Progenitor cell of endocrine pancreas (in vitro differentiated cells): ENCODE data around the gene ABLIM1. TPM values are rescaled to one million over a fixed set of nuclear protein-coding genes. Genes with fewer than 3 reads are reported as not detected.

ENCODE experiments used
- DNase-seq: peaks from one replicate; pipeline ENCODE4 v3.0.0; 2021; ENCODE audit warnings: low spot score; ENCODE audit not compliant: unreplicated experiment
- H3K27ac Mint-ChIP-seq: 2 replicates; pipeline ENCODE4 v1.8.0; 2021; ENCODE audit warnings: mild to moderate bottlenecking, moderate library complexity, mixed read lengths
- H3K27me3 Mint-ChIP-seq: 2 replicates; pipeline ENCODE4 v1.8.0; 2021; ENCODE audit warnings: mixed read lengths
- H3K36me3 Mint-ChIP-seq: 2 replicates; pipeline ENCODE4 v1.8.0; 2022; ENCODE audit warnings: mixed read lengths; ENCODE audit not compliant: insufficient read depth
- H3K4me1 Mint-ChIP-seq: 2 replicates; pipeline ENCODE4 v1.8.0; 2021; ENCODE audit warnings: low read depth, mixed read lengths
- H3K4me3 Mint-ChIP-seq: 2 replicates; pipeline ENCODE4 v1.8.0; 2021; ENCODE audit warnings: low read depth, mild to moderate bottlenecking, moderate library complexity, mixed read lengths
- H3K9me3 Mint-ChIP-seq: 2 replicates; pipeline ENCODE4 v1.8.0; 2021; ENCODE audit warnings: low read depth, mixed read lengths
- total RNA-seq: library from RNA; stranded (reverse); gene quantifications from 2 replicates; pipeline ENCODE4 v1.2.1, GENCODE V29; 2021
- TF ChIP-seq, protein P1 (sequence below): fragments of 200-600 bp; sonication (generic); IDR thresholded peaks from one replicate; pipeline ENCODE4 v1.5.0; 2021; ENCODE audit warnings: antibody characterized with exemption, mild to moderate bottlenecking; ENCODE audit not compliant: unreplicated experiment

Gene ABLIM1
- total RNA-seq, 1 donor from 2014 or later = 59.1 TPM

DNA sequence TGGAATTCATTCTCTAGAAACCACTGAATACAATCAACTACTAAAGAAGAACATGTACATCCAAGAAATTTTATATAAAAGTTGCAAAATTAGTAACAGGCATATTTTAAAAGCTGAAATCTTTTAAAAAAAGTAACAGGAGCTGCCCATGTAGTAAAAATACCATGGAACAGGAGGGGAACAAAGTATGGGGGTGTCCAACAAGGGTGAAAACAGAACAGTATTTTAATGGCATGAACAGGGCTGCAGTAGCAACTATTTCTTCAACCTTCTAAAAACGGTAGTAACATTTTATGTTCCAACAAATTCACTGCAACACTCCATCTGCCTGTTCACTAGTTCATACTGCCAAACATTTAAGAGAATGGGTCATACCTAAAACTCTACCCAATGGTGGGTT lies 77.0 kb downstream of the ABLIM1 start:
- TF ChIP-seq, protein P1, sequence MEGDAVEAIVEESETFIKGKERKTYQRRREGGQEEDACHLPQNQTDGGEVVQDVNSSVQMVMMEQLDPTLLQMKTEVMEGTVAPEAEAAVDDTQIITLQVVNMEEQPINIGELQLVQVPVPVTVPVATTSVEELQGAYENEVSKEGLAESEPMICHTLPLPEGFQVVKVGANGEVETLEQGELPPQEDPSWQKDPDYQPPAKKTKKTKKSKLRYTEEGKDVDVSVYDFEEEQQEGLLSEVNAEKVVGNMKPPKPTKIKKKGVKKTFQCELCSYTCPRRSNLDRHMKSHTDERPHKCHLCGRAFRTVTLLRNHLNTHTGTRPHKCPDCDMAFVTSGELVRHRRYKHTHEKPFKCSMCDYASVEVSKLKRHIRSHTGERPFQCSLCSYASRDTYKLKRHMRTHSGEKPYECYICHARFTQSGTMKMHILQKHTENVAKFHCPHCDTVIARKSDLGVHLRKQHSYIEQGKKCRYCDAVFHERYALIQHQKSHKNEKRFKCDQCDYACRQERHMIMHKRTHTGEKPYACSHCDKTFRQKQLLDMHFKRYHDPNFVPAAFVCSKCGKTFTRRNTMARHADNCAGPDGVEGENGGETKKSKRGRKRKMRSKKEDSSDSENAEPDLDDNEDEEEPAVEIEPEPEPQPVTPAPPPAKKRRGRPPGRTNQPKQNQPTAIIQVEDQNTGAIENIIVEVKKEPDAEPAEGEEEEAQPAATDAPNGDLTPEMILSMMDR = no peak
- no peak overlapping the region for H3K27ac Mint-ChIP-seq
- no peaks in the 10 kb centered on the region for H3K36me3 Mint-ChIP-seq
- peaks cover 3% of the 10 kb centered on the region for H3K9me3 Mint-ChIP-seq
- no peak for DNase-seq
- no peaks in the 10 kb centered on the region for H3K4me1 Mint-ChIP-seq
- peaks cover 17% of the 10 kb centered on the region for H3K27me3 Mint-ChIP-seq
- H3K4me3 Mint-ChIP-seq = no peak overlapping the region

DNA sequence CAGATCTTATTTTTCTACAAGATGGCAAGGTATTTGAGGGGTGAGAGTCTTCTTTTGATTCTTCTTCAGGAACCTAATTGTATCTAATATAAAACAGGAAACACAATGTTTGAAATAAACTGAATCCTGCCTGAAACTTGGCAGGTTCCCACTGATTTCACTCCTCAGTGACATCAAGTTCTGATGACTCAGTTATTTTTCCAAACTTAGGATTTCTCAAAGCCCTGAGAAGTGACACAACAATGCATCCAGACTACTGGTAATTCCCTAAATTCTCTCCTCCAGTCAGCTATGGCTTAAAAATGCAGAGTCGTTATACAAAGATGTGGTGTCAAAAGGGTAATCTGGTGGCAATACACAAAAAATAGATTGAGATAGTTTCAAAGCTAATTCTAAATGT lies 80.9 kb downstream of the ABLIM1 start:
- Mint-ChIP-seq H3K27me3 (peaks cover 5% of the 10 kb centered on the region), H3K36me3 (no peaks in the 10 kb centered on the region), H3K27ac (no peak overlapping the region), H3K4me3 (no peak overlapping the region), H3K9me3 (peaks cover 2% of the 10 kb centered on the region), H3K4me1 (no peaks in the 10 kb centered on the region)
- TF ChIP-seq, protein P1 = no peak
- DNase-seq = no peak

DNA sequence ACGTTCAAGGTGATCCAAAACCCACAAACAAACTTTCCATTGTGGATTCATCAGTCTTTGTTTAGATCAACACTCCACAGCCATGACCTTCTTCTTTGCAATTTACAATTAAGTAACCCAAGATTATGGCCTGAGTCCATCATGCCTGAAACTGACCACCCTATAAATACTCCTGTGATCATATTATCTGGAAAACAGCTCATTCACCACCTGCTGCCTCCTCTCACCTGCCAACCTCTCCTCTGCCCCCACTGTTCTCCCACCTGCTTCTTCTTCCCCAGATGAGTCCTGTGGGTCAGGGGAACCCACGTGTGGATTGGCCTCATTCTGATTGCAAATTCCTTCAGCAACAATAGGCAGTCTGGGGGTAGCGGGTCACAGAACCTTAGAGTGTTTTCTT lies 81.4 kb downstream of the ABLIM1 start:
- H3K4me3 Mint-ChIP-seq = no peak overlapping the region
- no peaks in the 10 kb centered on the region for H3K9me3 Mint-ChIP-seq
- TF ChIP-seq, protein P1 = no peak
- no peaks in the 10 kb centered on the region for H3K36me3 Mint-ChIP-seq
- peaks cover 5% of the 10 kb centered on the region for H3K27me3 Mint-ChIP-seq
- DNase-seq = no peak
- H3K4me1 Mint-ChIP-seq = no peaks in the 10 kb centered on the region
- no peak overlapping the region for H3K27ac Mint-ChIP-seq

DNA sequence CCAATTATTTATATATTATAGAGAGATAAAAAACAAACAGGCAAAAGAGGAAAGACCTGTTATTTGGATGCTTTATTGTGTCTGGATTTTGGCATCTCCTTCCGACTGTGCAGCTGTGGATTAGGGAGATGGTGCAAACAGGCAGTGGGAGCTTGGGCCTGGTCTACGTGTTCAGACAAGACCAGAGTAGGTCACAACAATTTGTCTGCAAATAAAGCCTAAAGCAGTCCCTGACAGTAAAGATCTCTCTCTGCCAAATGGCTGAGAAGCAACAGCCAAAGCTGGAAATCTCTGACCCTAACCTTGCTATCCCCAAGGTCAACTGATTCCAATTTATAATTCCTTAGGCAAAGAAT lies 82.0 kb downstream of the ABLIM1 start:
- Mint-ChIP-seq H3K27me3 (peaks cover 5% of the 10 kb centered on the region), H3K4me3 (no peak overlapping the region), H3K4me1 (no peaks in the 10 kb centered on the region), H3K36me3 (no peaks in the 10 kb centered on the region), H3K9me3 (no peaks in the 10 kb centered on the region), H3K27ac (no peak overlapping the region)
- TF ChIP-seq, protein P1 = no peak
- DNase-seq = no peak

DNA sequence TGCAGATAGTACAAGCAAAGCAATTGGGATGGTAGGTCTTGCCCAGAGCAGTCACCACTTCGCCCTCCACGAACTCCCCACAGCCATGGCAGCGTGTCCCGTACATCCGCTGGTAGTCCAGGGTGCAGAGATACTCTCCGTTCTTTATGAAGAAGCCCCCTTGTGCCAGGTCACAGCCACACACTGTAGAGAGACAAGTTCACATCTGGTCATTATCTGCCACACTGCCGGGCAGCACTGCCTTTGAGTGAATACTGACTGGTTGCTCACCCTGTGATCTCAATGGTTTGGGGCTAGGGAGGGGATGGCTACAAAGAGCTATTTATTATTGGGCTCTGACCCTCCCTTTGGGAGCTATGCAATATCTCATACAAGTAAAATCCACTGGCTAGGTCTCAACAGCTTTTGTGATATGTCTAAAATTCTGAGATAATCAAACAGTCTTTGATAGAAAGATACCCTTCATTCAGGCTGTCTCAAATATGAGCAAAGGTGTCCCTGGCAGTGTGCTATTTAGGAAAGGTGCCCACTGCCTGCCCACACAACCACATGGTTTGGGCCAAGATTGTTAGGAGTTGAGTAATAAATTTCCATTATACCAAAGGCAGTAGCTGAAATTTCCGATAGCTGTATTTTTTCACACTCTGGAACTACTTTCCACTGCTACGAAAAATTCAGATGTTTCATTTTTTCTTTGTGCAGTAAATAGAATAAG lies 82.5 kb downstream of the ABLIM1 start:
- no peak overlapping the region for H3K27ac Mint-ChIP-seq
- H3K36me3 Mint-ChIP-seq = no peaks in the 10 kb centered on the region
- H3K4me1 Mint-ChIP-seq = no peaks in the 10 kb centered on the region

More for the DNA sequence above, 82.5 kb downstream of the ABLIM1 start:
- TF ChIP-seq, protein P1 = no peak
- Mint-ChIP-seq H3K27me3 (peaks cover 5% of the 10 kb centered on the region), H3K9me3 (no peaks in the 10 kb centered on the region), H3K4me3 (no peak overlapping the region)
- DNase-seq = no peak
